Measurements from ENCODE around the gene CDC42.

GRCh38 chr1:22131875-22132486 lies 79.5 kb downstream of the CDC42 start:
- TF ChIP-seq EZH2phosphoT487 (IDR thresholded peaks at IDR 0.05; ENCODE audit: borderline replicate concordance, low read length) (no peak), CTCF (conservative IDR thresholded peaks at IDR 0.05; ENCODE audit: low read depth, low read length) (peak; percentile 93), EZH2 (IDR thresholded peaks at IDR 0.05; ENCODE audit: low read length, unreplicated experiment) (no peak)
